Umbilical cord (tissue), 2 donors: ENCODE measurements around the gene PQBP1. TPM values are rescaled to one million over a fixed set of nuclear protein-coding genes. Genes with fewer than 3 reads are reported as not detected.

ENCODE experiments used
- DNase-seq: peaks from one replicate; pipeline ENCODE4 v3.0.0-alpha.2; 2015; ENCODE audit warnings: low spot score
- total RNA-seq: library from RNA; depleted of rRNA; stranded (reverse); fragments of >200 nt; gene quantifications from one replicate; pipeline ENCODE4 v1.2.3, GENCODE V29; 2014; ENCODE audit warnings: low replicate concordance; ENCODE audit not compliant: insufficient read depth

PQBP1 gene
- total RNA-seq, 1 donor from 2014 or later: 20.2 TPM

GRCh38 chrX:48902135-48902534 lies 4.4 kb downstream of the PQBP1 start:
- DNase-seq: no peak

GRCh38 chrX:48902776-48903175 lies 5.0 kb downstream of the PQBP1 start:
- DNase-seq: no peak

DNA sequence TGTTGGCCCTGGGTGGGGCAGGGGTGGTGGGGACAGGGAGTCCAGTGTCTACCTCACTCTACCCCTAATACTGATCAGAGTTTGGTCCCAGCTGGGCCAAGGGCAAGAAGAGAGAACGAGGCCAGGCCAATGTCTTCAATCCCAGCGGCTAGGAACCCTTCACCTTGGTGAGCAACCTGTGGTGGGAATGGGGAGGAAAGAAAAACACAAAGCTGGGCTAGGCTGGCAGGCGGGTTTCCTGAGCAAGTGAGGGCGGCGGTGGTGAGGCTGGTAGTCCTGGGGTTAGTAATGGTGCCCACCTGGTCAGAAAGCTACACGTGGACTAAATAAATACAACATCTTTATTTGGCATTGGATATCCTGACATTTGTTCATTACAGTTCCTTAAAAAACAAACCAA lies 5.6 kb downstream of the PQBP1 start:
- DNase-seq: no peak

GRCh38 chrX:48904180-48904579 lies 6.5 kb downstream of the PQBP1 start:
- no peak for DNase-seq

DNA sequence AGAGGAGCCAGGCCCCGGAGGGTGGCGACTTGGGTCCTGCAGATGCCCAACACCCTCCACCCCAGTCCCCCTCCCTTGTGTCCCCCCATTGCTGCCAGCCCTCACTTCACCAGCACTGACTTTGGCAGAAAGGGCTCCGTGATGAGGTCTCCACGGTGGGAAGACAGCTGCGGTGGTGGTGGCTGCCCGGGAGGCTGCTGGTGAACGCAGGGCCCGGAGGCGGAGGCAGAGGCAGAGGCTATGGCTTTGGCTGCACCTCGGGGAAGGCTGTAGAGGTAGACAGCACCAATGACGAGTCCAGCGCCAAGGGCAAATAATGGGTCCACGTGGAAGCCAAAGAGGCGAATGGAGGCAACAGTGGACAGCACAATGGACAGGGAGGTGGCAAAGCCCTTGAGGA lies 6.9 kb downstream of the PQBP1 start:
- no peak for DNase-seq

DNA sequence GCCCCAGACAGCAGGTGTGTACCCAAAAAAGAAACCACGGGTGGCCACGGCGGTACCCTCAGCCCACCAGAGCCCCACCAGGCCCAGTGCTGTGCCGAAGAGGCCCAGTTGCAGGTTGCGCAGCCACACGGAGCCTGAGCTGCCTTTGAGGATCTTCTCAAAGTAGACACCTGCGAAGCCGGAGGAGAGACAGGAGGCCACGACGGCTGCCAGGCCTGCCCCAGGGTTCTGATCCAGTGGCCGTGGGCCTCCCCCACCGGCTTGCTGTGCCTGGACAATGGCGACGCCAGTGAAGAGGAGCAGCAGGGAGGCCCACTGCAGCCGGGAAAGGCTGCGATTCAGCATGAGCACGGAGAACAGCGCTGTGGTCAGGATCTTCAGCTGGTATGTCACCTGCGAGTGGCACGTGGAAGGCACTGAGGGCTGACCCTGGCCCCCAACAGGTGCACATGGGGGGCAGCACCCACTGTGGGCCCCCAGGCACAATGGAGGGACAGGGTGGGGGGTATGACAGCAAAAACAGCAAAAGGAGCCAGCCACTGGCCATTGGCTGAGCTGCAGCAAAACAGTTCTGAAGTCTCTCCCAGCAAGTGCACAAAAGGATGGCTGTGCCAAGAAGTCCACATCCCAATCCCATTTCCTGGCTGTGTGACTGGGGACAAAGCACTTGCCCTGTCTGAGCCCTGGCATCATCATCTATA lies 7.5 kb downstream of the PQBP1 start:
- DNase-seq: no peak

DNA sequence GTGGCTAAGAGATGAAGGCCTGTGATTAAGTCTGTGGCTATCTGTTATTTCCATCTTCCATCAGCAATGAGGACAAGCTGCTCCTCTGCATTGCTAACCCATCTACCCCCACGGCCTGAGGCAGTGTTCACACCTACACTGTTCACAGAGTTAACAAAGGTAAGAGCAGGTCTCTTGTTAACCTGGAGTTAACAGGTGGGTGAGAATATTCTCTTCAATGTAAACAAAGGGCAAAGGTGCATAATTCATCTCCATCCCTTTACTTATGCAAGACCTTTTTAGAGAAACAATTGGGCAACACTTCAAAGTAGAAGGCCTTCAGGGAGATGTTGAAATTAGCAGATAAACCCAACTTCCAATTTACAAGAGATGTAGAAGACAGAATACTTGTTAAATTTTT lies 10.9 kb downstream of the PQBP1 start:
- no peak for DNase-seq

GRCh38 chrX:48909703-48910294 lies 12.1 kb downstream of the PQBP1 start:
- no peak for DNase-seq

GRCh38 chrX:48910926-48911411 lies 13.2 kb downstream of the PQBP1 start:
- DNase-seq: no peak

DNA sequence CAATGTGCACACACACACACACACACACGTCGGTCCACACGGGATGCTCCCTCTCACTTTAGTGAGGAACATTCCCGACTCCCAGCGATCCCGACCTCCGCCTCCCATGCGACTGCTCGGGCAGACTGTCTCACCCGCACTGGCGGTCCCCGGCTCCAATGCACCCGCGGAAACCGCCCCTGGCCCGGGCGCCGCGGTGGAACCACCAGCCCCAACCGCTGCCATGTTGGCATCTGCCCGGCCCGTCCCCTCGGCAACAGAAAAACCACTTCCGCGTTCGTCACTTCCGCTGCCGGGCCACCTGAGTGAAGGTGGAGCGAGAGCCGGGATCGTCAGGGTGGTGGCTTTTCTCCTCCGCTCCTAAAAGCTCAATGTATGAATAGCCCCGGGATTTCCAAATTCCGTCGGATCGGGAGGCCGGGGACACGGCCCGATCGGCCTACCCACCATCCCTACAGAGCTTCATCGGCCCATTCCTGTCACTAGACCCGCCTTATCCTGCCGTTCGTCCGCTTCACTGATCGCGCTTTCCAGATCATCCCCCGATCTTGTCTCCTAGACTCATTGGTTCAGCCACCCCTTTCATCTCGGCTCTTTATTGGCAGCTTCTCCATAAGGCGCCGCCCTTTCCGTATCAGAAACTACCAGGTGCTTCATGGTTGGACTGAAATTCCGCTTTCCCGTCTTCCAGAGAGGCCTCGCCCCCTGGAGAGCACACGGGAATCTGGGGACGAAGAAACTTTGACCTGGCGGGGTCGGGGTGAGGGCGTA lies 13.9 kb downstream of the PQBP1 start, which contains the start of gene SLC35A2:
Gene SLC35A2, minus strand, starts transcription at position 235 of the 771 bp plus-strand sequence. Its CDS starts 10 bp downstream, at position 225.
- DNase-seq: peak; percentile 80

- no peak for DNase-seq
Observed at GRCh38 chrX:48913605-48914366, 16.1 kb downstream of the PQBP1 start.

DNA sequence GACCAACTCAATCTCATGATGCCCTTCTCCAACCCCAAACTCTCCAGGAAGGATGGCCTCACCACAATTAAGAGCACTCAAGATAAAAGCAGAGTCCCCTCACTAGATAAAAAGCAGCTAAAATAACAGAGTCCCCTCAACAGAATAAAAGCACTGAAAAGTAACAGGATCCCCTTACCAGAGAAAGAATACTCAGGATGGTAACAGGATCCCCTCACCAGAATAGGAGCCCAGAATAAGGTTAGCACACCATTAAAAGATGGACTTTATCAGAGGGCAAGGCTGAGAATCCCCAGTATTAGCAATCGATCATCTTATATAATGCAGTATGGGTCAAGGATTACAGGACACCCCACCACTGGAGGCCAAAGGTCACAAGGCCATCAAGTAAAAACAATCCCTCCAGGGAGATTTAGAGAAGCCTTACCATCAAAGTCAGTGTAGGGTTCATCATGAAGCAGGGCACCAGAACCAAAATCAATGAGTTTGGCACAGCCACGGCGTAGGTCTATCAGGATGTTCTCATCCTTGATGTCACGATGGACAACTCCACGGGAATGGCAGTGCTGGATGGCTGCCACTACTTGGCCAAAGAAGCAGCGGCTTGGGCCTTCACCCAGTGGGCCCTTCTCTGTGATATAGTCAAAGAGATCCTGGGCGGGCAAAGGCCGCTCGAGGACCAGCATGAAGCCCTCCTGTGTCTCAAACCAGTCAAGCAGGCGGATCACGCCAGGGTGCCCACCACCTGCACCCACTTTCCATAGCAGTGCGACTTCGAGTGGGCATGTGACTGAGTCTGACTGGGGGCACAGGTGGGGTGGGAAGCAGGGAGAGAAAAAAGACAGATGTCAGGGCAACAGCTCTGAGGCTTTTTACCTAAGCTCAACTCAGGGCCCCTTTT lies 17.1 kb downstream of the PQBP1 start:
- no peak for DNase-seq

DNA sequence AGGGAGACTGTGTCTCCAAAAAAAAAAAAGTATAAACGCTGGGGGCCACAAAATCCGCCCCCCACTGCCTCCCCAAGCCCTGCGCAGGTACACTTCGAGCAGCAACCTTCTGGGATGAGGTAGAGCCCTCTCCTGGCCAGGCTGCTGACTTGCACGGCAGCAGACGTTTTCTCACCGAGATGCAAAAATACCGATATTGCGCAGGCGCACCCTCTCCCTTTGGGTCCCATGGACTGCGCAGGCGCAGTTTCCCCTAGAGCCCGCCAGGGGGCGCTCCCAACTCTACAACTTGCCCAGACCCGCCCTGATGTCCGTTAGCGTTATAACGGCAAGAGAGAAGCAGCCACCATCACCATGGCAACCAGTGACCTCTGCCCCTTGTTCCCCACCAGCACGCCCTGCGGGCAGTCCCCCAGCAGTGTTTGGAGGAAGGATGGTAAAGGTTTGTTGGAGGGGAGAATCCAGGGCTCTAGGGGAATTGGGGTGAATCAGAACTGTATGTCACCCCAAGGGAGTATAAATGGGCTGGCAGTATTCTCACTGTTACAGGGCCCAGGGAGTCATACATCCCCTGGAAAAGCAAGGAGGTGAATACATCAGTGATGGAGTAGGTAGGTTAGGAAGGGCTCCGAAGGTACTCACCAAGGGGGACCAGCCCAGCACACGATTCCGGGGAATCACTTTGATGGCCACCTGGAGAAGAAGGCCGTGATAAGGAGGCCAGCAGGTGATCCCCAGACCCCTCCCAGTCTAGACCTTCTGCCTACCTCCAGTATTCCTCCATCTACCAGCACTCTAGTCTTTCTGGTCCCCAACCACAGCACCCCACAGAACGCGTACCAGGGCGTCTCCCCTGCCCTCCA lies 19.6 kb downstream of the PQBP1 start:
- DNase-seq: peak; percentile 92

DNA sequence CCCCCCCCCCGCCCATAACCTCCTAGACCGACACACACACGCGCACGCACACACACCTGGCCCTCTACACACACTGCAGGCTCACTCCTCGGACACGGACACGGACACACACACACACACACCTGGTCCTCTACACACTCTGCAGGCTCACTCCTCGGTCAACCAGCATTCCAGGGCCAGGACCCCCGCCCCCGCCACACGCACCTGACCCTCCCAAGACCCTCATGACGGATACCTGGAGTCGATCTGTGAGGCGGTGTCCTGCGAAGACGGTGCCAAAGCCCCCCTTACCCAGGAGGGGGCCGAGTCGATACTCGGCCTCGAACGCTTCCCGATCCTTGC lies 20.5 kb downstream of the PQBP1 start:
- DNase-seq: no peak

DNA sequence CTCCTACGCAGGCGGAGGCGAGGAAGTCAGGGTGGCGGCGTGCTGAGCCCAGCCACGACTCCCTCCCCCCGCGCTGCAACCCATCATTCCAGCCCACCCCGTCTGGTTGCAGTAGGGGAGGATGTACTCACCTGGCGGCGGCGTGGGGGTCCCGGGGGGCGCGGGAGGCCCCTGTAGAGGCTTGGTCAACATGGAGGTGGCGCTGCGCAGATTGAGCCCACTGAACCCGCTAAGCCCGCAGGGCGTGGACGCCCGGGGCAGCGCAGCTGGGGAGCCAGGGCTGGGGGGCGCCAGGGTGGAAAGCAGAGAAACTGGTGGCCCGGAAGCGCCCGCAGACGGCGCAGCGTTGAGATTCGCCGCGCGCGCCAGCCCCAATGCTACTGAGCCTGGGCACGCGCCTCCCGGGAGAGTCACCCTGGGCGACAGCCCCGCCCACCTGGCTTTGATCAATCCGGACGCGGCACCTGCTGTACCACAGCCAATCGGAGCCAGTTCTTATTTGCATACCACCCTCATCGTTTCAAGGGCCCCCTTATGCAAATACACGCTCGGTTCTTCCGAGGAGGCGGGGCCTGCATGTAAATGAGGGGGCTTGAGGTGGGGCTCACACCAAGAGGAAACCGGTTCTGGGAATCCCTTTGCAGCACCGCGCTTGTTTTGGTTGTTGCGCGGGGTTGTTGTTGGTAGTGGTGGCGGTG lies 21.1 kb downstream of the PQBP1 start, which contains the start of gene PIM2:
Gene PIM2, minus strand, starts transcription at position 382 of the 698 bp plus-strand sequence. Its CDS starts 190 bp downstream, at position 192.
- DNase-seq: peak; percentile 81

DNA sequence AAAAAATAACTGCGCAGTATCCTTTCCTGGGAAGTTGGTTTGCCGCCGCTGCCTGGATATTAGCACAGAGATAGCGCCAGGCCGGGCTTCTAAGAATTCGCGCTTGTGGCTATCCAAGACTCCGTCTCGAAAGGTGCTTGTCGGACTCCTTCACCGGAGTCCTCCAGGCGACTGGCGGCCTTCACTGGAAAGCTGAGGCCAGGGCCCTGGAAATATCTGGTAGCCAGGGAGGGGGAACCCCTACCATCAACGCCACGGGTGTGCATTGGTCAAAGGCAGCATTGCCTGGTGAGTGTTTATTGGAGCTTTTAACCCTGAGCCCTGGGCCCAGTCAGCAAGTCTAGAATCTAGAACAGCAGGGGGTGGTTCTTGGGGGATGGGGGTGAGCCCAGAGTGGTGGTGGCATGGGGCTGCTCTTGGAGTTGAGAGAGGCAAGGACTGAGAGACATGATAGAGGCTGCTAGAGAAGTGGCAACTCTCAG lies 21.7 kb downstream of the PQBP1 start:
- no peak for DNase-seq

DNA sequence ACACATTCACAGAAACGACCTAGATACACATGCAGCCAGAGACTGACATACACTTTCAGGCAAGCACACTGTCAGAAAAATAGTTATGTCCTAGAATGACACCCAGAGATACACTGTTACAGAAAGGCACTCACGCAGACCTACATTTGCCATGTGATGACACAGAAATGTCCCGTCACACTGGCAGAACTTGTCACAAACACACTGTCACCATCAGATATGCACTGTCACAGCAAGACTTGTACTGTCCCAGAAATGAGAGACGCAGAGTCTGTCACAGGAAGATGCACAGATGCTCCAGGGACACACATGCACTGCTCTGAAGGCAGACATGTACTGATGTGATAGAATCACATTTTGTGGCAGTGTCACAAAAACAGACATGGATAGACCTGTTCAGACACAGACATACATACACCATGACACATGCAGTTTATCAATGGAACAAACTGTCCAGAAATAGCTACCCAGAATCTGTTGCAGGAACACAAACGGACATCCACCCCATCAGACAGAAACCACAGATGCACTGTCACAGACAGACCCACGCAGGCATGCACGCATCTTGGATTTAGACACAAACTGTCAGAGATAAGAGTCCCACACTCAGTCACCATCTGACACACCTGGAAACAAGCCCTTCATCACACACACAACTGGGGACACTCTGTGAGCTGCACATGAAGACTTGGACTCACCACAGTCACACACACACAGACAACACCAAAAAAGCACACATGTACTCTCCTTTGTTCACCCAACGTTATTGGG lies 22.4 kb downstream of the PQBP1 start:
- no peak for DNase-seq

DNA sequence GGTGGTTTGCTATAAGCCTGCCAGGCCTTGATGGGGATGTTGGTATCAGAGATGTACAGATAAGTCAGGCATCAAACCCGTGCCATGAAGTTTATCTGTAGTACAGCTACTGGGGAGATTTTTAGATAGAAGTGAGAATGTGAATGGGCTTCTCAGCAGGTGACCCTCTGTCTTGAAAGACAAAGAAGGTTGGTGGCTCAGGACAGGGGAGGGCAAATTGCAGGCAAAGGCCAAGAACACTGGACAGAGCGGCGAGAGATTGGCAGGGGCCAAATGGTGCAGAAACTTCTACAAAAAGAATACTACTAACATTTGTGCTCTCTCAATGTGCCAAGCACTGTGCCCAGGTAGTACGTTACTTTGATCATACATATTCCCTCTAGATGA lies 23.0 kb downstream of the PQBP1 start:
- no peak for DNase-seq
